ENCODE data around the gene ZFP82.

ZFP82 gene

DNA sequence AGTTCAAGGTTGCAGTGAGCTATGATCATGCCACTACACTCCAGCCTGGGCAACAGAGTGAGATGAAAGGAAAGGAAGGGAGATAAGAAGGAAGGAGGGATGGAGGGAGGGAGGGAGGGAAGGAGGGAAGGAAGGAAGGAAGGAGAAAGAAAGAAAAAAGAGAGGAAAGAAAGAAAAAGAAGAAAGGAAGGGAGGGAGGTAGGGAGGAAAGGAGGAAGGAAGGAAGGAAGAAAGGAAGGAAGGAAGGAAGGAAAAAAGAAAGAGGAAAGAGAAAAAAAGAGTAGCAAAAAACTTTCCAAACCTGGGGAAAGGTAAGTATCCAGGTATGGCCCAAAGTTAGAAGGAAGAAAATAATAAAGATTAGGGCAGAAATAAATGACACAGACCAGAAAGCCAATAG, 46.6 kb downstream of the ZFP82 start:
- no peak for DNase-seq (ENCODE audit: low spot score)

DNA sequence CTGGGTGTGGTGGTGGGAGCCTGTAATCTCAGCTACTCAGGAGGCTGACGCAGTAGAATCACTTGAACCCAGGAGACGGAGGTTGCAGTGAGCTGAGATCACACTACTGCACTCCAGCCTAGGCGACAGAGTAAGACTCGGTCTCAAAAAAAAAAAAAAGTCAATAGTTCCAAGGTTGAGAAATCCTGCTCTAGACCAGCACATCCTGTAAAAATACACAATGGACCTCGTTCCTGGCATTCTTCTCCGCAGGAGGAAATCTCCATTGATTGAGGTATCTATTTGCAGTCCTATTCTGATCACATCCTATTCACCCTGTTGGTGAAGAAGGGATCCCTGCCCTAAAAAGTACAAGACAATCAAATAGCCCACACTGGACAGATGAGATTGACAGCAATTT, 54.6 kb downstream of the ZFP82 start:
- no peak for DNase-seq (ENCODE audit: low spot score)
